Measurements from ENCODE around the gene LRP1-AS.

LRP1-AS gene

DNA sequence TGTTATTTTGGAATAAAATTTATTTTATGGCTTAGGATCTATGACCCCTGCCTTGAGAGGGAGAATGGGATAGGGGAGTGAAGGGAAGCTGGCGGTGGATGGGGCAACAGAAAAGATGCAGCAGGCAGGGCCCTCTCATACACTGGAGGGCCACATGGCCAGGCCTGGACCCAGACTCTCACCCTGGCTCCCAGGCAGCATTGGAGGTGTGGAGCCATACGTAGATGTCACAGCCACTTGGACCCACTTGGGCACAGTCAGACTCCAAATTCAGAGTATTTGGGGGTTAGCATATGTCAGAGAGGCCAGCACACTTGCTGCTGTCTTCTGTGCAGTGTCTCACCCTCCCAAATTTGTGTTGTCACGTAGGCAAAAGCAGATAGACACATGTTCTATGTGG, 52.0 kb downstream of the LRP1-AS start:
- no peak for DNase-seq

Data from activated CD4-positive, alpha-beta T cell treated with anti-CD3 and anti-CD28 coated beads, Interleukin-2, amount 50 U/mL, for 1 hour (primary cell).